NB4 (cell line): ENCODE results near the gene MEG3.

Experiments used
- CTCF ChIP-seq: IDR thresholded peaks from one replicate; pipeline ENCODE4 v1.5.1; 2012; ENCODE audit warnings: low read depth, low read length
- MAX ChIP-seq: IDR thresholded peaks from 2 replicates; pipeline ENCODE4 v1.6.1; 2011; ENCODE audit warnings: low read depth, low read length
- MYC ChIP-seq: IDR thresholded peaks from 2 replicates; pipeline ENCODE4 v1.6.1; 2011; ENCODE audit warnings: low read depth, low read length
- POLR2A ChIP-seq: IDR thresholded peaks from 2 replicates; pipeline ENCODE4 v1.6.1; 2011; ENCODE audit warnings: mild to moderate bottlenecking; ENCODE audit not compliant: insufficient read length; ENCODE audit errors: extremely low read depth

- TF ChIP-seq POLR2A (no peak), CTCF (no peak), MYC (no peak), MAX (no peak)
Observed at GRCh38 chr14:100824091-100824551, 1.8 kb upstream of the MEG3 start.
